WERI-Rb-1 (cell line): ENCODE data around the gene CSRNP2.

Experiments
- DNase-seq: peaks from one replicate; pipeline ENCODE4 v3.0.0-alpha.2; 2020
- H3K27ac ChIP-seq: fragments of 250-450 bp; sonication (Bioruptor Pico); 2 replicates; pipeline ENCODE4 v1.5.1; 2020; ENCODE audit warnings: mild to moderate bottlenecking, moderate library complexity
- H3K27me3 ChIP-seq: fragments of 250-450 bp; sonication (Bioruptor Pico); 2 replicates; pipeline ENCODE4 v1.5.1; 2021; ENCODE audit warnings: mild to moderate bottlenecking, low read depth, moderate library complexity; ENCODE audit not compliant: insufficient read depth, severe bottlenecking
- H3K36me3 ChIP-seq: fragments of 250-450 bp; sonication (Bioruptor Pico); 2 replicates; pipeline ENCODE4 v1.5.1; 2020; ENCODE audit warnings: mild to moderate bottlenecking, moderate library complexity
- H3K4me3 ChIP-seq: 2 replicates; pipeline ENCODE4 v1.5.1; 2011; ENCODE audit warnings: low read depth, mild to moderate bottlenecking, control low read depth, low read length
- H3K9me3 ChIP-seq: fragments of 250-450 bp; sonication (Bioruptor Pico); 2 replicates; pipeline ENCODE4 v1.5.1; 2021; ENCODE audit warnings: mild to moderate bottlenecking, moderate library complexity; ENCODE audit not compliant: severe bottlenecking
- CTCF ChIP-seq: IDR thresholded peaks from 2 replicates; pipeline ENCODE4 v1.5.1; 2011; ENCODE audit warnings: low read depth, mild to moderate bottlenecking, control low read depth, inconsistent platforms, low read length

The CSRNP2 gene

DNA sequence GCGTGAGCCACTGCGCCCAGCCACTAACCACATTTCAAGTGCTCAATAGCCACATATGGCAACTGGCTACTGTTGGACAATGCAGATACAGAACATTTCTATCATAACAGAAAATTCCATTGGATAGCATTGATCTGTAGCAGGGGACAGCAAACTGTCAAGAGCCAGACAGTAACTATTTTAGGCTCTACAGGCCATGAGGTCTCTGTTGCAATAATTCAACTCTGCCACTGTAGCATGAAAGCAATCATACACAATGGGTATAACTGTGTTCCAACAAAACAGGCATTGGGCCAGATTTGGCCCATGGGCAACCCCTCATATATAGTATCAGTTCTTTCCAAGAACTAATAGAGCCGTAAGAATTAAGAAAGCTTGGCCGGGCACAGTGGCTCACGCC lies 8.0 kb downstream of the CSRNP2 start:
- Histone ChIP-seq H3K4me3 (no peak overlapping the region), H3K9me3 (no peaks in the 10 kb centered on the region), H3K27ac (no peak overlapping the region), H3K27me3 (no peaks in the 10 kb centered on the region), H3K36me3 (peaks cover 41% of the 10 kb centered on the region)
- no peak for TF ChIP-seq CTCF
- no peak for DNase-seq

GRCh38 chr12:51071663-51072062 lies 11.7 kb downstream of the CSRNP2 start:
- H3K36me3 ChIP-seq, result peaks cover 63% of the 10 kb centered on the region
- no peaks in the 10 kb centered on the region for H3K27me3 ChIP-seq
- DNase-seq, result no peak
- H3K4me3 ChIP-seq, result no peak overlapping the region
- TF ChIP-seq CTCF, result no peak
- H3K9me3 ChIP-seq, result no peaks in the 10 kb centered on the region
- H3K27ac ChIP-seq, result no peak overlapping the region

GRCh38 chr12:51070004-51070403 lies 13.4 kb downstream of the CSRNP2 start:
- DNase-seq, result peak; percentile 69
- Histone ChIP-seq H3K27me3 (no peaks in the 10 kb centered on the region), H3K9me3 (no peaks in the 10 kb centered on the region), H3K4me3 (no peak overlapping the region), H3K36me3 (peaks cover 73% of the 10 kb centered on the region), H3K27ac (peak overlapping the region; percentile 79)
- no peak for TF ChIP-seq CTCF

DNA sequence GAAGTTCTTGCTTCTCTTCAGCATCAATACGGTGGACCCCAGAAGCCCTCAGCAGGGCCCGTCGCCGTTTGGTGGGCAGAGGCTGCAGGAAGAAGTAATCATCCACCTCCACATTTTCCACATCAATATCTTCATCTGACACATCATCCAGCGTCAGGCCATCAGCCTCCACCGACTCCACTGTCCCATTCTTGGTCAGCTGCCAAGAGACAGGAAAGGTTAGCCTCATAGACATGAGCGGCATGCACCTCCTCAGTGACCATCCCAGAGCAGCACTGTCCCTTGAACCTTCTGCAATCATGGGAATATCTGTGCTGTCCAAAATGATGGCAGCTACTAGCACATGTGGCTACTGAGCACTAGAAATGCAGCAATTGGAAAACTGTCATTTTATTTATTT lies 15.6 kb downstream of the CSRNP2 start:
- Histone ChIP-seq H3K36me3 (peaks cover 79% of the 10 kb centered on the region), H3K9me3 (no peaks in the 10 kb centered on the region), H3K4me3 (no peak overlapping the region), H3K27ac (no peak overlapping the region), H3K27me3 (no peaks in the 10 kb centered on the region)
- TF ChIP-seq CTCF, result no peak
- DNase-seq, result no peak

GRCh38 chr12:51067229-51067628 lies 16.2 kb downstream of the CSRNP2 start:
- TF ChIP-seq CTCF, result no peak
- no peak overlapping the region for H3K27ac ChIP-seq
- DNase-seq, result no peak
- no peak overlapping the region for H3K4me3 ChIP-seq
- no peaks in the 10 kb centered on the region for H3K9me3 ChIP-seq
- peaks cover 82% of the 10 kb centered on the region for H3K36me3 ChIP-seq
- H3K27me3 ChIP-seq, result no peaks in the 10 kb centered on the region

DNA sequence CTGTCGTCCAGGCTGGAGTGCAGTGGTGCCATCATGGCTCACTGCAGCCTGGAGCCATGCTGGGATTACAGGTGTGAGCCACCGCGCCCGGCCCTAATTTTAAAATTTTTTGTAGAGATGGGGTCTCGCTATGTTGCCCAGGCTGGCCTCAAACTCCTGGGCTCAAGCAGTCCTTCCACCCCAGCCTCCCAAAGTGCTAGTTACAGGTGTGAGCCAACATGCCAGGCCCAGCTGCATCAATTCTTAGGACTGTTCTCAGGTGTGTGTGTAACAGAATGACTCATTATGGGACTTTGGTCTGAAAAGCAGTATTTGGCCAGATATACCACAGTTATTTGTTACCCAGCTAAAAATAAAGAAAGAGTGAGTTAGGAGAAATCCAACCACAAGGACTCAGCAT lies 17.9 kb downstream of the CSRNP2 start:
- no peak for TF ChIP-seq CTCF
- no peaks in the 10 kb centered on the region for H3K9me3 ChIP-seq

More for the DNA sequence above, 17.9 kb downstream of the CSRNP2 start:
- Histone ChIP-seq H3K27ac (no peak overlapping the region), H3K36me3 (peaks cover 81% of the 10 kb centered on the region), H3K27me3 (no peaks in the 10 kb centered on the region), H3K4me3 (no peak overlapping the region)
- DNase-seq, result no peak
